ENCODE data around the gene SH3BP4. TPM values are rescaled to one million over a fixed set of nuclear protein-coding genes. Genes with fewer than 3 reads are reported as not detected.
A peak's percentile ranks its signal among the peaks of the same experiment; 100 is the strongest.

SH3BP4 gene
- total RNA-seq, 1 donor from 2014 or later, result 29.6 TPM

GRCh38 chr2:235032949-235033348 is 81.1 kb downstream of the SH3BP4 start:
- H3K9me3 ChIP-seq, result no peaks in the 10 kb centered on the region
- TF ChIP-seq CTCF (IDR thresholded peaks at IDR 0.05), result no peak
- ATAC-seq, result no peak
- H3K4me1 ChIP-seq, result no peaks in the 10 kb centered on the region
- no peak overlapping the region for H3K4me3 ChIP-seq
- peaks cover 13% of the 10 kb centered on the region for H3K36me3 ChIP-seq
- intact Hi-C loops (cut with DNase I), result no loop called here
- no peaks in the 10 kb centered on the region for H3K27me3 ChIP-seq
- no peak for DNase-seq
- H3K27ac ChIP-seq, result no peak overlapping the region

GRCh38 chr2:235034265-235035118 is 82.7 kb downstream of the SH3BP4 start:
- peaks cover 13% of the 10 kb centered on the region for H3K36me3 ChIP-seq
- H3K4me3 ChIP-seq, result no peak overlapping the region
- no peak for TF ChIP-seq CTCF (IDR thresholded peaks at IDR 0.05)
- no peak for ATAC-seq
- no peak overlapping the region for H3K27ac ChIP-seq
- peak; percentile 57 for DNase-seq
- no peaks in the 10 kb centered on the region for H3K9me3 ChIP-seq
- intact Hi-C loops (cut with DNase I), result no loop called here
- H3K4me1 ChIP-seq, result no peaks in the 10 kb centered on the region
- no peaks in the 10 kb centered on the region for H3K27me3 ChIP-seq

- Histone ChIP-seq H3K36me3 (peaks cover 35% of the 10 kb centered on the region), H3K4me1 (no peaks in the 10 kb centered on the region), H3K27me3 (no peaks in the 10 kb centered on the region), H3K9me3 (no peaks in the 10 kb centered on the region), H3K4me3 (no peak overlapping the region), H3K27ac (no peak overlapping the region)
- DNase-seq (peak; percentile 3), ATAC-seq (no peak)
- intact Hi-C loops (cut with DNase I), result no loop called here
- no peak for TF ChIP-seq CTCF (IDR thresholded peaks at IDR 0.05)
These were observed 85.9 kb downstream of the SH3BP4 start for GRCh38 chr2:235037604-235038166.

GRCh38 chr2:235041221-235041917 is 89.6 kb downstream of the SH3BP4 start:
- peak; percentile 43 for DNase-seq
- Histone ChIP-seq H3K27ac (no peak overlapping the region), H3K27me3 (no peaks in the 10 kb centered on the region), H3K9me3 (no peaks in the 10 kb centered on the region), H3K36me3 (peaks cover 30% of the 10 kb centered on the region), H3K4me3 (no peak overlapping the region), H3K4me1 (peaks cover 11% of the 10 kb centered on the region)
- intact Hi-C loops (cut with DNase I), result no loop called here
- no peak for ATAC-seq
- no peak for TF ChIP-seq CTCF (IDR thresholded peaks at IDR 0.05)

- intact Hi-C loops (cut with DNase I), result no loop called here
- no peak overlapping the region for H3K4me3 ChIP-seq
- ATAC-seq (no peak), DNase-seq (peak; percentile 51)
- no peak overlapping the region for H3K27ac ChIP-seq
- H3K27me3 ChIP-seq, result no peaks in the 10 kb centered on the region
- no peaks in the 10 kb centered on the region for H3K9me3 ChIP-seq
- TF ChIP-seq CTCF (IDR thresholded peaks at IDR 0.05), result no peak
- peaks cover 30% of the 10 kb centered on the region for H3K36me3 ChIP-seq
- H3K4me1 ChIP-seq, result peaks cover 11% of the 10 kb centered on the region
These were observed 90.2 kb downstream of the SH3BP4 start for GRCh38 chr2:235041918-235042575.

Measured in upper lobe of right lung (tissue), 1 donor.